DMS79 treated with DMSO at 0.1 percent for 48 hours (cell line): ENCODE data around the gene MAN1C1.
A peak's percentile ranks its signal among the peaks of the same experiment; 100 is the strongest.

ENCODE experiments used
- DNase-seq: peaks from one replicate; lab custom pipeline; 2025; lab: John Stamatoyannopoulos, UW

Gene MAN1C1

GRCh38 chr1:25782608-25783201 lies 166.1 kb downstream of the MAN1C1 start:
- DNase-seq: no peak

GRCh38 chr1:25784575-25785051 lies 168.0 kb downstream of the MAN1C1 start:
- no peak for DNase-seq

GRCh38 chr1:25785333-25786067 lies 168.9 kb downstream of the MAN1C1 start:
- DNase-seq: no peak

- no peak for DNase-seq
Observed at GRCh38 chr1:25786887-25787759, 170.5 kb downstream of the MAN1C1 start.

- no peak for DNase-seq
Observed at GRCh38 chr1:25787760-25788166, 171.2 kb downstream of the MAN1C1 start.

GRCh38 chr1:25790472-25790871 lies 173.9 kb downstream of the MAN1C1 start:
- no peak for DNase-seq

- DNase-seq: no peak
Observed at GRCh38 chr1:25792115-25792514, 175.5 kb downstream of the MAN1C1 start.

GRCh38 chr1:25793585-25794170 lies 177.1 kb downstream of the MAN1C1 start:
- DNase-seq: no peak

GRCh38 chr1:25794325-25794724 lies 177.7 kb downstream of the MAN1C1 start:
- DNase-seq: no peak

- no peak for DNase-seq
Observed at GRCh38 chr1:25795211-25795610, 178.6 kb downstream of the MAN1C1 start.

GRCh38 chr1:25795946-25796810 lies 179.6 kb downstream of the MAN1C1 start:
- DNase-seq: peak; percentile 99

- DNase-seq: peak; percentile 99
Observed at GRCh38 chr1:25796811-25797458, 180.3 kb downstream of the MAN1C1 start.

GRCh38 chr1:25797939-25798338 lies 181.3 kb downstream of the MAN1C1 start:
- no peak for DNase-seq

- DNase-seq: peak; percentile 70
Observed at GRCh38 chr1:25798666-25799351, 182.2 kb downstream of the MAN1C1 start.

GRCh38 chr1:25799352-25799934 lies 182.9 kb downstream of the MAN1C1 start:
- DNase-seq: peak; percentile 76

GRCh38 chr1:25799935-25800702 lies 183.5 kb downstream of the MAN1C1 start, which contains the start of gene SELENON:
Gene SELENON, plus strand, starts transcription at chr1:25800193. Its CDS starts 38 bp downstream, at chr1:25800231.
- DNase-seq: peak; percentile 76

- no peak for DNase-seq
Observed at GRCh38 chr1:25800703-25801377, 184.2 kb downstream of the MAN1C1 start.

GRCh38 chr1:25802915-25803314 lies 186.3 kb downstream of the MAN1C1 start:
- no peak for DNase-seq
